ENCODE results near the gene MLIP.

DNA sequence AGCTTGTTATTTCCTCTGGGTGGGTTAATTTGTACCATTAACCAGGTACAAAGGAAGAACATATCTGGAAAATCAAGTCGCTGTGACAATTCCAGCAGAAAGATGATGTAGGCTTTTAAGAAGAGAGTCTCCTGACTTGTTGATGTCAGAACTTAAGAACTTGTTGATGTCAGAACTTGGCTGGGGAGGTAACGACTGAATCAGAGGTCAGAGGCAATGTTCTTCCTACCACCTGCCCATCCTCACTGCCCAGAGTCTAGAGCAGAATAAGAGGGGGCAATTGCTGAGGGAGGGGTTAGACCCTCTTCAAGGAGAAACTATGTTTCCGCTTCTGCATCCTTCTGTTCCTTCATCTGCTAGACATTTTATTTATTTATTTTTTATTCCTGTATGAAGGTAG is 18.9 kb downstream of the MLIP start:
- TF ChIP-seq, protein P1, sequence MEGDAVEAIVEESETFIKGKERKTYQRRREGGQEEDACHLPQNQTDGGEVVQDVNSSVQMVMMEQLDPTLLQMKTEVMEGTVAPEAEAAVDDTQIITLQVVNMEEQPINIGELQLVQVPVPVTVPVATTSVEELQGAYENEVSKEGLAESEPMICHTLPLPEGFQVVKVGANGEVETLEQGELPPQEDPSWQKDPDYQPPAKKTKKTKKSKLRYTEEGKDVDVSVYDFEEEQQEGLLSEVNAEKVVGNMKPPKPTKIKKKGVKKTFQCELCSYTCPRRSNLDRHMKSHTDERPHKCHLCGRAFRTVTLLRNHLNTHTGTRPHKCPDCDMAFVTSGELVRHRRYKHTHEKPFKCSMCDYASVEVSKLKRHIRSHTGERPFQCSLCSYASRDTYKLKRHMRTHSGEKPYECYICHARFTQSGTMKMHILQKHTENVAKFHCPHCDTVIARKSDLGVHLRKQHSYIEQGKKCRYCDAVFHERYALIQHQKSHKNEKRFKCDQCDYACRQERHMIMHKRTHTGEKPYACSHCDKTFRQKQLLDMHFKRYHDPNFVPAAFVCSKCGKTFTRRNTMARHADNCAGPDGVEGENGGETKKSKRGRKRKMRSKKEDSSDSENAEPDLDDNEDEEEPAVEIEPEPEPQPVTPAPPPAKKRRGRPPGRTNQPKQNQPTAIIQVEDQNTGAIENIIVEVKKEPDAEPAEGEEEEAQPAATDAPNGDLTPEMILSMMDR (IDR thresholded peaks at IDR 0.05 in 2 of 3, conservative IDR thresholded peaks at IDR 0.05 in 1 of 3; ENCODE audit: borderline replicate concordance in 1 of 3, insufficient read depth in 1 of 3, low read depth in 2 of 3, low read length in 2 of 3), result no peak
- TF ChIP-seq, protein P2, sequence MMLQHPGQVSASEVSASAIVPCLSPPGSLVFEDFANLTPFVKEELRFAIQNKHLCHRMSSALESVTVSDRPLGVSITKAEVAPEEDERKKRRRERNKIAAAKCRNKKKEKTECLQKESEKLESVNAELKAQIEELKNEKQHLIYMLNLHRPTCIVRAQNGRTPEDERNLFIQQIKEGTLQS (IDR thresholded peaks at IDR 0.05), result no peak
- TF ChIP-seq ELF1 (IDR thresholded peaks at IDR 0.05; ENCODE audit: borderline replicate concordance, low read depth) (no peak), POLR2A (IDR thresholded peaks at IDR 0.05; ENCODE audit: borderline replicate concordance, extremely low read depth, insufficient read depth, insufficient read length) (no peak), POLR2AphosphoS5 (IDR thresholded peaks at IDR 0.05; ENCODE audit: low read depth, low read length) (no peak), EGR1 (IDR thresholded peaks at IDR 0.05; ENCODE audit: low read depth) (no peak), JUND (IDR thresholded peaks at IDR 0.05) (no peak), EZH2 (IDR thresholded peaks at IDR 0.05) (no peak), RAD21 (IDR thresholded peaks at IDR 0.05; ENCODE audit: low read depth) (no peak)
- TF ChIP-seq, protein P3, sequence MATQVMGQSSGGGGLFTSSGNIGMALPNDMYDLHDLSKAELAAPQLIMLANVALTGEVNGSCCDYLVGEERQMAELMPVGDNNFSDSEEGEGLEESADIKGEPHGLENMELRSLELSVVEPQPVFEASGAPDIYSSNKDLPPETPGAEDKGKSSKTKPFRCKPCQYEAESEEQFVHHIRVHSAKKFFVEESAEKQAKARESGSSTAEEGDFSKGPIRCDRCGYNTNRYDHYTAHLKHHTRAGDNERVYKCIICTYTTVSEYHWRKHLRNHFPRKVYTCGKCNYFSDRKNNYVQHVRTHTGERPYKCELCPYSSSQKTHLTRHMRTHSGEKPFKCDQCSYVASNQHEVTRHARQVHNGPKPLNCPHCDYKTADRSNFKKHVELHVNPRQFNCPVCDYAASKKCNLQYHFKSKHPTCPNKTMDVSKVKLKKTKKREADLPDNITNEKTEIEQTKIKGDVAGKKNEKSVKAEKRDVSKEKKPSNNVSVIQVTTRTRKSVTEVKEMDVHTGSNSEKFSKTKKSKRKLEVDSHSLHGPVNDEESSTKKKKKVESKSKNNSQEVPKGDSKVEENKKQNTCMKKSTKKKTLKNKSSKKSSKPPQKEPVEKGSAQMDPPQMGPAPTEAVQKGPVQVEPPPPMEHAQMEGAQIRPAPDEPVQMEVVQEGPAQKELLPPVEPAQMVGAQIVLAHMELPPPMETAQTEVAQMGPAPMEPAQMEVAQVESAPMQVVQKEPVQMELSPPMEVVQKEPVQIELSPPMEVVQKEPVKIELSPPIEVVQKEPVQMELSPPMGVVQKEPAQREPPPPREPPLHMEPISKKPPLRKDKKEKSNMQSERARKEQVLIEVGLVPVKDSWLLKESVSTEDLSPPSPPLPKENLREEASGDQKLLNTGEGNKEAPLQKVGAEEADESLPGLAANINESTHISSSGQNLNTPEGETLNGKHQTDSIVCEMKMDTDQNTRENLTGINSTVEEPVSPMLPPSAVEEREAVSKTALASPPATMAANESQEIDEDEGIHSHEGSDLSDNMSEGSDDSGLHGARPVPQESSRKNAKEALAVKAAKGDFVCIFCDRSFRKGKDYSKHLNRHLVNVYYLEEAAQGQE (IDR thresholded peaks at IDR 0.05; ENCODE audit: low read depth), result no peak
- TF ChIP-seq, protein P4, sequence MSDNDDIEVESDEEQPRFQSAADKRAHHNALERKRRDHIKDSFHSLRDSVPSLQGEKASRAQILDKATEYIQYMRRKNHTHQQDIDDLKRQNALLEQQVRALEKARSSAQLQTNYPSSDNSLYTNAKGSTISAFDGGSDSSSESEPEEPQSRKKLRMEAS (IDR thresholded peaks at IDR 0.05), result no peak

All from HCT116 (cell line).